Activated naive CD8-positive, alpha-beta T cell (primary cell): Measurements from ENCODE around the gene CIAO2A.
"Not testable (repeated sequence)": the region's sequence is repeated elsewhere in the genome, so short reads cannot be mapped to it uniquely, and the experiment has no call there.

ENCODE experiments used
- H3K27ac Mint-ChIP-seq: one replicate; pipeline ENCODE4 v1.8.0; 2021; ENCODE audit warnings: mixed read lengths
- H3K27me3 Mint-ChIP-seq: one replicate; pipeline ENCODE4 v1.8.0; 2021; ENCODE audit warnings: mixed read lengths
- H3K36me3 Mint-ChIP-seq: one replicate; pipeline ENCODE4 v1.8.0; 2021; ENCODE audit warnings: mixed read lengths
- H3K4me1 Mint-ChIP-seq: one replicate; pipeline ENCODE4 v1.8.0; 2021; ENCODE audit warnings: low read depth, mixed read lengths
- H3K4me3 Mint-ChIP-seq: one replicate; pipeline ENCODE4 v1.8.0; 2021; ENCODE audit warnings: mild to moderate bottlenecking, mixed read lengths
- H3K9me3 Mint-ChIP-seq: one replicate; pipeline ENCODE4 v1.8.0; 2021; ENCODE audit warnings: low read depth, mixed read lengths

CIAO2A gene

GRCh38 chr15:64070106-64070505 is 23.5 kb downstream of the CIAO2A start:
- H3K27me3 Mint-ChIP-seq, result no peaks in the 10 kb centered on the region
- no peaks in the 10 kb centered on the region for H3K9me3 Mint-ChIP-seq
- no peak overlapping the region for H3K27ac Mint-ChIP-seq
- no peak overlapping the region for H3K4me3 Mint-ChIP-seq
- H3K4me1 Mint-ChIP-seq, result peaks cover 4% of the 10 kb centered on the region
- H3K36me3 Mint-ChIP-seq, result no peaks in the 10 kb centered on the region

GRCh38 chr15:64068133-64068532 is 25.5 kb downstream of the CIAO2A start:
- Mint-ChIP-seq H3K27ac (no peak overlapping the region), H3K4me3 (no peak overlapping the region), H3K27me3 (no peaks in the 10 kb centered on the region), H3K36me3 (no peaks in the 10 kb centered on the region), H3K9me3 (no peaks in the 10 kb centered on the region), H3K4me1 (peaks cover 4% of the 10 kb centered on the region)

- Mint-ChIP-seq H3K27ac (no peak overlapping the region), H3K36me3 (no peaks in the 10 kb centered on the region), H3K27me3 (no peaks in the 10 kb centered on the region), H3K4me3 (no peak overlapping the region), H3K9me3 (no peaks in the 10 kb centered on the region), H3K4me1 (peaks cover 4% of the 10 kb centered on the region)
These were observed 26.0 kb downstream of the CIAO2A start for GRCh38 chr15:64067564-64068030.

GRCh38 chr15:64066451-64066850 is 27.2 kb downstream of the CIAO2A start:
- H3K27ac Mint-ChIP-seq, result no peak overlapping the region
- H3K4me1 Mint-ChIP-seq, result peaks cover 4% of the 10 kb centered on the region
- H3K27me3 Mint-ChIP-seq, result no peaks in the 10 kb centered on the region
- H3K4me3 Mint-ChIP-seq, result no peak overlapping the region
- H3K9me3 Mint-ChIP-seq, result no peaks in the 10 kb centered on the region
- no peaks in the 10 kb centered on the region for H3K36me3 Mint-ChIP-seq

GRCh38 chr15:64060716-64061115 is 32.9 kb downstream of the CIAO2A start:
- no peak overlapping the region for H3K27ac Mint-ChIP-seq
- no peaks in the 10 kb centered on the region for H3K27me3 Mint-ChIP-seq
- no peaks in the 10 kb centered on the region for H3K4me1 Mint-ChIP-seq
- no peaks in the 10 kb centered on the region for H3K9me3 Mint-ChIP-seq
- H3K36me3 Mint-ChIP-seq, result no peaks in the 10 kb centered on the region
- no peak overlapping the region for H3K4me3 Mint-ChIP-seq

GRCh38 chr15:64059104-64059503 is 34.5 kb downstream of the CIAO2A start:
- H3K9me3 Mint-ChIP-seq, H3K27ac Mint-ChIP-seq, H3K4me3 Mint-ChIP-seq, H3K4me1 Mint-ChIP-seq, H3K27me3 Mint-ChIP-seq, H3K36me3 Mint-ChIP-seq: not testable (repeated sequence)

GRCh38 chr15:64058279-64058678 is 35.4 kb downstream of the CIAO2A start:
- Mint-ChIP-seq H3K4me1 (no peaks in the 10 kb centered on the region), H3K27ac (no peak overlapping the region), H3K36me3 (no peaks in the 10 kb centered on the region), H3K4me3 (no peak overlapping the region), H3K9me3 (no peaks in the 10 kb centered on the region), H3K27me3 (no peaks in the 10 kb centered on the region)

- H3K27me3 Mint-ChIP-seq, H3K9me3 Mint-ChIP-seq, H3K27ac Mint-ChIP-seq, H3K4me1 Mint-ChIP-seq, H3K4me3 Mint-ChIP-seq, H3K36me3 Mint-ChIP-seq: not testable (repeated sequence)
These were observed 40.0 kb downstream of the CIAO2A start for GRCh38 chr15:64053674-64054073.

GRCh38 chr15:64052925-64053491 is 40.6 kb downstream of the CIAO2A start:
- Mint-ChIP-seq H3K27me3 (peaks cover 8% of the 10 kb centered on the region), H3K27ac (no peak overlapping the region), H3K36me3 (peaks cover 3% of the 10 kb centered on the region), H3K9me3 (no peaks in the 10 kb centered on the region), H3K4me1 (no peaks in the 10 kb centered on the region), H3K4me3 (no peak overlapping the region)

GRCh38 chr15:64051407-64052259 is 42.0 kb downstream of the CIAO2A start:
- H3K4me3 Mint-ChIP-seq, result no peak overlapping the region
- H3K27ac Mint-ChIP-seq, result no peak overlapping the region
- peaks cover 3% of the 10 kb centered on the region for H3K36me3 Mint-ChIP-seq
- H3K4me1 Mint-ChIP-seq, result peaks cover 3% of the 10 kb centered on the region
- H3K9me3 Mint-ChIP-seq, result no peaks in the 10 kb centered on the region
- peaks cover 15% of the 10 kb centered on the region for H3K27me3 Mint-ChIP-seq

GRCh38 chr15:64051093-64051402 is 42.6 kb downstream of the CIAO2A start:
- Mint-ChIP-seq H3K27me3 (peaks cover 16% of the 10 kb centered on the region), H3K36me3 (peaks cover 3% of the 10 kb centered on the region), H3K27ac (no peak overlapping the region), H3K9me3 (no peaks in the 10 kb centered on the region), H3K4me1 (peaks cover 5% of the 10 kb centered on the region), H3K4me3 (no peak overlapping the region)

GRCh38 chr15:64050281-64051092 is 43.2 kb downstream of the CIAO2A start:
- no peak overlapping the region for H3K27ac Mint-ChIP-seq
- no peaks in the 10 kb centered on the region for H3K9me3 Mint-ChIP-seq
- peaks cover 5% of the 10 kb centered on the region for H3K4me1 Mint-ChIP-seq
- peaks cover 3% of the 10 kb centered on the region for H3K36me3 Mint-ChIP-seq
- H3K4me3 Mint-ChIP-seq, result no peak overlapping the region
- H3K27me3 Mint-ChIP-seq, result peaks cover 16% of the 10 kb centered on the region

- peaks cover 16% of the 10 kb centered on the region for H3K27me3 Mint-ChIP-seq
- H3K4me3 Mint-ChIP-seq, result no peak overlapping the region
- H3K4me1 Mint-ChIP-seq, result peaks cover 5% of the 10 kb centered on the region
- H3K36me3 Mint-ChIP-seq, result peaks cover 3% of the 10 kb centered on the region
- no peaks in the 10 kb centered on the region for H3K9me3 Mint-ChIP-seq
- no peak overlapping the region for H3K27ac Mint-ChIP-seq
These were observed 44.7 kb downstream of the CIAO2A start for GRCh38 chr15:64048781-64049460.

- Mint-ChIP-seq H3K27ac (no peak within 1 kb of the TSS), H3K27me3 (peaks cover 16% of the 10 kb centered on the region), H3K9me3 (no peaks in the 10 kb centered on the region), H3K4me1 (peaks cover 5% of the 10 kb centered on the region), H3K4me3 (peak within 1 kb of the TSS; percentile 88), H3K36me3 (peaks cover 3% of the 10 kb centered on the region)
These were observed 47.1 kb downstream of the CIAO2A start, which contains the start of gene DAPK2 for GRCh38 chr15:64046421-64047153. DAPK2 (minus strand) TSS chr15:64046485; CDS start chr15:64040261, 6,224 bp downstream.
